Astrocyte of the spinal cord (primary cell): Measurements from ENCODE around the gene GCGR.

Experiments used
- DNase-seq: peaks from one replicate; pipeline ENCODE4 v3.0.0; 2011; ENCODE audit warnings: low read depth, low spot score
- H3K4me3 ChIP-seq: 2 replicates; pipeline ENCODE4 v1.5.1; 2011; ENCODE audit warnings: low read depth, mild to moderate bottlenecking, low read length, moderate library complexity
- in situ Hi-C: cut with HindIII; loops from 2 replicates; pipeline ENCODE4 v1.10.0; 2017; ENCODE audit warnings: low sequenced_read_pairs
- TF ChIP-seq, protein P1 (sequence below): IDR thresholded peaks from 2 replicates; pipeline ENCODE4 v1.5.1; 2012; ENCODE audit warnings: low read depth, mild to moderate bottlenecking, low read length, inconsistent platforms

GCGR gene

DNA sequence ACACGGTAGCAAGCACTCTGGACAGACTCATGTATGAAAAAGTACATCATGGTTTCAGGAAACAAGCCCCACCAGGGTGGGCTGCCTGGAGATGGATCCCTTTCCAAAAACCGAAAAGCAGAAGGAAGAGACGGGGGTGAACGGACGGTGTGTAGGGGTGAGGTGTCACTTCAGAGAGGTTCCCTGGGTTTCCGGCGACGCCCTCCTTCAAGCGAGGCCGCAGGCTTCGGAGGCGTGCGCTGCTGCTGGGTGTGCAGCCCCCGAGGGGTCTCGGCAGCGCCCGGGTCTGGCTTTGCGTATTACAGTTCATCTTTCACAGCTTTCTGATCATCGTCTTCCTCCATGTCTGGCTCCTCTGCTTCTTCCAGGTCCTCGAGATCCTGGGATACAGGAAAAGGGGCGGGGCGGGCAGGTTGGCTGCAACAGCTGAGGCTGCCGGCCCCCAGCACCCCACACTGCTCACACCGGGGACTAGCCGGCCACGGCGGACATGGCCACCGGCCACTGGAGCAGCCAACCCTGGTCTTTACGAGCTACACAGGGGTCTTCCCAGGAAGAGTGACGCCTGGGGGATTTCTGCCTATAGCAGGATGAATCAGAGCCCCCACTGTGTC lies 39.9 kb downstream of the GCGR start:
- TF ChIP-seq, protein P1, sequence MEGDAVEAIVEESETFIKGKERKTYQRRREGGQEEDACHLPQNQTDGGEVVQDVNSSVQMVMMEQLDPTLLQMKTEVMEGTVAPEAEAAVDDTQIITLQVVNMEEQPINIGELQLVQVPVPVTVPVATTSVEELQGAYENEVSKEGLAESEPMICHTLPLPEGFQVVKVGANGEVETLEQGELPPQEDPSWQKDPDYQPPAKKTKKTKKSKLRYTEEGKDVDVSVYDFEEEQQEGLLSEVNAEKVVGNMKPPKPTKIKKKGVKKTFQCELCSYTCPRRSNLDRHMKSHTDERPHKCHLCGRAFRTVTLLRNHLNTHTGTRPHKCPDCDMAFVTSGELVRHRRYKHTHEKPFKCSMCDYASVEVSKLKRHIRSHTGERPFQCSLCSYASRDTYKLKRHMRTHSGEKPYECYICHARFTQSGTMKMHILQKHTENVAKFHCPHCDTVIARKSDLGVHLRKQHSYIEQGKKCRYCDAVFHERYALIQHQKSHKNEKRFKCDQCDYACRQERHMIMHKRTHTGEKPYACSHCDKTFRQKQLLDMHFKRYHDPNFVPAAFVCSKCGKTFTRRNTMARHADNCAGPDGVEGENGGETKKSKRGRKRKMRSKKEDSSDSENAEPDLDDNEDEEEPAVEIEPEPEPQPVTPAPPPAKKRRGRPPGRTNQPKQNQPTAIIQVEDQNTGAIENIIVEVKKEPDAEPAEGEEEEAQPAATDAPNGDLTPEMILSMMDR, result no peak
- in situ Hi-C loops, result no loop called here
- no peak for DNase-seq
- H3K4me3 ChIP-seq, result no peak overlapping the region

DNA sequence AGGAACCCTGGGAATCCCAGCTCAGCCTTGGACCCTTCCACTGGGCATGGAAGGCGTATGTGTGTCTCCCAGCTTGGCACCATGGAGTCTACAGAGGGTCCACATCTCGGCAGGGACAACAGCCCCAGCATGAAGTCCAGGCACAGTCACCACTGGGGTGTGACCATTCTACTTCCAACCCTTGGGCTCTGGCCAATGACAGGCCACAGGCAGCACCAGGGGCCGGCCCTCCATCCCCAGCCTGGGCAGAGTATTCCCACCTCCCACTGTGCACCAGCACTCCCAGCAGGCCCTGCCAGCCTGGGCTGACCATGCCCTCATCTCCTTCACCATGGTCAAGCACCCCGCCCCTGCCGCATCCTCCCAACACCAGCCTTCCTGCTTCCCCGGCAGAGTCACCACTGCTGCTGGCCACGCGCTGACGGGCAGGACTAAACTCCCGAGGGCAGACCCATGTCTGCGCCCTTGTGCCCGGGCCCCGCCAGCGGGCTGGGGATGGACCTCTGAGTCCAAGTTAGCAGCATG lies 40.4 kb downstream of the GCGR start:
- TF ChIP-seq, protein P1, result no peak
- in situ Hi-C loops, result no loop called here

DNA sequence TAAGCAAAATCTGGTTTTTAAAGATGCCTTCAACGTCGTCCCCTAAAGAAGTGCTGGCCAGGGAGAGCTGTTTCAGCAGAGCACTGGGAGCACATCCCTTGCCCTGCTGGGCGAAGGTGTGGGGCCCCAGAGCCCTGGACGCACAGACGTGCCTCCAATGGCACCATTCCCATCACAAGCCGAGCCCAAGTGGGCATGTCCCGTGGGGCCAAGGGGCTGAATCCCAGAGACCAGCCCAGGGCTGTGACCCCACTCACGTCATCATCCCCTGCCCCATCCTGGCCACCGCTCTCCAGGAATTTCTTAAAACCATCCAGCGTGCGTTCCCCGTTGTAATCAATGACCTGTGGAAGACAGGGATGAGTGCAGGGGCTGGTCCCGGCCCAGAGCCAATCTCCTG lies 40.9 kb downstream of the GCGR start:
- H3K4me3 ChIP-seq, result no peak overlapping the region
- in situ Hi-C loops, result no loop called here
- DNase-seq, result no peak
- TF ChIP-seq, protein P1, result no peak

More for the DNA sequence above, 40.4 kb downstream of the GCGR start:
- no peak overlapping the region for H3K4me3 ChIP-seq
- DNase-seq, result no peak

DNA sequence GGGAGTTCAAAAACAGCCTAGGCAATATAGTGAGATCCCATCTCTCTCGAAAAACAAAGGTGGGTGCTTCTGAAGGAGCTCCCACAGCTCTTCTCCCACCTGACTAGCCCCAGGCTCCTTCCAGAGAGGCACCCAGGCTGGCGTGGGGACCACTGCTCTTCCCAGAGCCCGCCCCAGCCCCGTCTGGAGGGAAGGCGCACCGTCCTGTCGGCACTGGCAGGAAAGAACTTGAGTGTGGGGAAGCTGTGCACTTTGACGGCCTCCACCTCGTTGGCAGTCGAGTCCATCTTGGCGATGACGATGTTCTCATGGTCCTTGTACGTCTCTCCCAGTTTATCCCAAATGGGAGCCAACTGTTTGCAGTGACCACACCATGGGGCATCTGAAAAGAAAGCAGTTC lies 41.4 kb downstream of the GCGR start:
- TF ChIP-seq, protein P1, result no peak
- no peak for DNase-seq
- no peak overlapping the region for H3K4me3 ChIP-seq
- in situ Hi-C loops, result no loop called here

DNA sequence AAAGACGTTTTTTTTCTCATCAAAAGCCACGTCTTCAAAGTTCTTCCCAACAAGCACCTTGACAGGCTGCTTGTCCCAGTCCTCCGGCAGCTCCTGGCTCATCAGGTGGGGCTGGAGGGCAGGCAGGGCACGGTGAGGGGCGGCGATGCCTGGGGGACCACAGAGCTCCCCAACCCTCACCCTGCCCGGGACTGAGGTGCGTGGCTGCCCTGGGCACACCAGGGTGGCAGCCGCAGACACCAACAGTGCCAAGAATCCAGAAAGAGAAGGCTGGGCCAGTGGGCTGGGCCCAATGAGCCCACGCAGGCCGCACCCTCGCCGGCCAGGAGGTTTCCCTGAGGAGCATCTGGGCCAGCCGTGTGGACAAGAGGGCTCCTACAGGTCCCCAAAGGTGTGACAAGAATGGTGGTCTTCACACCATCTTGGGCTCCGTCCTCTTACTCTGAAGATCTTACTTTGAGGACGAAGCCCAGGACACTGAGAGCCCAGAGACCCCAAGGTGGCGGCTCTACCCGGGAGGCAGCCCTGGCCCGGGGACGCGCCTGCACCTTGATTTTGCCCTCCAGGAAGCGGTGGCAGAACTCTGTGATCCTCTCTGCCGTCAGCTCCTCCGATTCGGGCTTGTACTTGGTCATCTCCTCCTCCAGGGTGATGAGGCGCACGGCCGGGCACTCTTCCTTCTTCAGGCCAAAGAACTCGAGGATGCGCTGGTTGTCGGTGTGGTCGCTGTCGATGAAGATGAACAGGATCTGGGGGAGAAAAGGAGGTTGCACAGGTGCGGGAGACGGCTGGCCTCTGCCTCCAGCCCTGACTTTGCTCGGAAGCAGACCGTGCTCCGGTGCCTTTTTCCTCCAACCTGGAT lies 42.2 kb downstream of the GCGR start:
- in situ Hi-C loops, result no loop called here
- TF ChIP-seq, protein P1, result no peak
- no peak overlapping the region for H3K4me3 ChIP-seq

DNA sequence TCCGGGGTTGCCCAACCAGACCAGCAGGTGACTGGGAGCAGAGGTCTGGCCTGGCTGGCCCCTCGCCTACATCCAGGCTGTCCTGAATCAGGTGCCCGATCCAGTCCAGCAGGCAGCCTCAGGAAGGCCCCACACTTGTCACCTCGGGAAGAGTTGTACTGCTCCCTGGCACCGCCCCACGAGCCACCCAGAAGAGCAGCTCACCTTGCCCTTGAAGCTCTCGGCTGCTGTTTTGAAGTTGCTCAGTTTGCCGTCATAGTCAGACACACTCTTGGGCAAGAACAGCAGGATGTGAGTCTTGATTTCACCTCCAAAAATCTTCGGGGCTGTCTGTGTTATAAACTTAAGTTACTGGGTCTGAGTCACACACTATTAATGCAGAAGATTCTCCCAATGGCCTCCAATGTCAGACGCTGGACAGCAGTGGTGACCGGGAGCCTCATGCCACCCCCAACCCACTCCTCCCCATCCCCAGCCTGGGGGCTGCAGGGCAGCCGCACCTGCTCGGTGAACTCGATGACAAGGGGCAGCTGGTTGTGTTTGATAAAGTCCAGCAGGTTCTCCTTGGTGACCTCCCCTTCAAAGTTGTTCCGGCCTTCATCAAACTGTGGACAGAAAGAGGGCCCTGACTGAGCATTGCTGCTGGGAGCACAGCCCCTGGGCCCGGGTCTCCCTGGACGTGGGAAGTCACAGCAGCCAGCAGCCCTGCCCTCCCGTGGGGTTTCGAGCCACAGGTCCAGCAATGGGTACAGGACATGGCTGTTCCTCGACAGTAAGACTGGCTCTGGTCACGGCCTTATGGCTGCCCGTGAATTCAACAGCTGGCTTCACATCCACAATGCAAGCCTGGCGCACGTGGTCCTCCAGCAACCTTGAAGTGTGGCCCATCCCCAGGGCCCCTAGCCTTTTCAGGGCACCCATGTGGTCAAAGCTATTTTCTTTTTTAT lies 43.1 kb downstream of the GCGR start:
- TF ChIP-seq, protein P1, result no peak
- in situ Hi-C loops, result no loop called here
- no peak overlapping the region for H3K4me3 ChIP-seq
- DNase-seq, result no peak

More for the DNA sequence above, 42.2 kb downstream of the GCGR start:
- no peak for DNase-seq
